Adrenal gland (tissue), 12 donors: ENCODE results near the gene MRPL55. TPM values are rescaled to one million over a fixed set of nuclear protein-coding genes. Genes with fewer than 3 reads are reported as not detected.

Experiments used
- DNase-seq, 7 donors: peaks; one replicate each; pipeline ENCODE4 v3.0.0-alpha.2; 2019 to 2020
- H3K27ac ChIP-seq, 5 donors: fragments of 200-600 bp; sonication (generic) in 4 of 5; 1 replicate in 3 of 5; 2 replicates in 2 of 5; pipeline versions ENCODE4 v1.5.1 to v1.8.0; 2016 to 2020; ENCODE audit warnings: mild to moderate bottlenecking in 1 of 5
- H3K27me3 ChIP-seq: fragments of 200-600 bp; 2 replicates; pipeline ENCODE4 v1.8.0; 2021
- H3K36me3 ChIP-seq, 2 donors: fragments of 200-600 bp; replicated peaks in 1 of 2; 1 replicate in 1 of 2; 2 replicates in 1 of 2; pipeline versions ENCODE4 v1.5.1 to v1.8.0; 2018 to 2022
- H3K4me1 ChIP-seq, 2 donors: fragments of 200-600 bp; replicated peaks in 1 of 2; 1 replicate in 1 of 2; 2 replicates in 1 of 2; pipeline versions ENCODE4 v1.5.1 to v1.8.0; 2018 to 2021
- H3K4me3 ChIP-seq, 4 donors: fragments of 200-600 bp; sonication (generic) in 3 of 4; one replicate each; pipeline ENCODE4 v1.5.1; 2016 to 2018
- H3K9me3 ChIP-seq, 3 donors: fragments of 200-600 bp; sonication (generic) in 1 of 3; replicated peaks in 1 of 3; 1 replicate in 2 of 3; 2 replicates in 1 of 3; pipeline versions ENCODE4 v1.5.1 to v1.8.0; 2016 to 2021
- CTCF ChIP-seq, 6 experiments: fragments of 450-650 bp in 4 of 6; fragments of 200-600 bp in 2 of 6; sonication (generic) in 1 of 6; IDR thresholded peaks; 1 replicate in 5 of 6; 2 replicates in 1 of 6; pipeline versions ENCODE4 v1.5.1 to v1.8.0; 2016 to 2021; ENCODE audit warnings: antibody characterized with exemption in 6 of 6, mild to moderate bottlenecking in 2 of 6, moderate library complexity in 1 of 6
- POLR2A ChIP-seq, 2 donors: fragments of 450-650 bp; IDR thresholded peaks; one replicate each; pipeline ENCODE4 v1.6.1; 2017; ENCODE audit warnings: antibody characterized with exemption in 2 of 2, mild to moderate bottlenecking in 2 of 2, moderate library complexity in 1 of 2
- WGBS, 4 donors: extraction: QIAGEN DNeasy Blood & Tissue Kit in 2 of 4; methylation state at CpG; one replicate each; pipeline versions ENCODE4 v1.1.5 to v1.1.7; 2013 to 2017; 5-methylcytosine and 5-hydroxymethylcytosine counted together
- intact Hi-C, 2 donors: fragments of 100-400 bp; cut with DNase I; formaldehyde crosslinking; loops; one replicate each; pipeline versions ENCODE4 v1.14.1 to v1.15.0; 2022 to 2023
- polyA plus RNA-seq, 3 donors: library from polyadenylated mRNA; stranded (reverse); fragments of 200-250 nt in 2 of 3; fragments of 350-450 nt in 1 of 3; fragmentation: Illumina TruSeq in 1 of 3; extraction: RNeasy Lipid Tissue Mini Kit (QIAGEN cat#74804) in 1 of 3; gene quantifications; one replicate each; pipeline ENCODE4 v1.2.3, GENCODE V29; 2013 to 2014
- total RNA-seq, 9 donors: library from RNA; depleted of rRNA in 4 of 9; stranded (reverse); fragments of >200 nt in 4 of 9; fragments of 120-200 nt in 1 of 9; fragmentation: NEBNext Ultra II Directional in 1 of 9; extraction: Animal tissue kit (Norgen Biotek cat#: 25700) in 1 of 9; gene quantifications; one replicate each; pipeline versions ENCODE4 v1.1.0 to v1.2.4, GENCODE V29; 2013 to 2023
- donor health status: healthy with polysubstance abuse.
- donor health status: Bipolar disorder and iron deficiency.
- donor health status: DM: yes; HTN: yes; CAD: no.
- donor health status: DM: no; HTN: no; CAD: no.
- donor health status: DM: no; HTN: no; CAD: no.
- donor health status: DM: yes; HTN: yes; CAD: no.

MRPL55 gene
- total and polyA plus RNA-seq, 12 donors = 25.1 to 309 (median 70.8) TPM

GRCh38 chr1:228077565-228078330 lies 31.4 kb downstream of the MRPL55 start:
- intact Hi-C loops = no loop called here
- no peak for TF ChIP-seq CTCF (IDR thresholded peaks at IDR 0.05)
- TF ChIP-seq POLR2A (IDR thresholded peaks at IDR 0.05) = no peak
- peaks cover 6 to 9% of the 10 kb centered on the region in 2 donors for H3K4me1 ChIP-seq
- H3K9me3 ChIP-seq = no peaks in the 10 kb centered on the region
- no peaks in the 10 kb centered on the region for H3K27me3 ChIP-seq
- no peak overlapping the region for H3K4me3 ChIP-seq
- DNase-seq = peak in 4 of 7 donors; percentile 8 to 48 (median 12)
- 64 to 75% (median 70%) methylated on average over 8 to 10 of the region's 10 CpGs for WGBS, 4 donors
- no peak overlapping the region for H3K27ac ChIP-seq
- no peaks in the 10 kb centered on the region for H3K36me3 ChIP-seq

- DNase-seq = peak in 5 of 7 donors; percentile 5 to 48 (median 12)
- Histone ChIP-seq H3K27ac (no peak overlapping the region), H3K9me3 (no peaks in the 10 kb centered on the region), H3K4me1 (peaks cover 6 to 9% of the 10 kb centered on the region in 2 donors), H3K27me3 (no peaks in the 10 kb centered on the region), H3K4me3 (no peak overlapping the region), H3K36me3 (no peaks in the 10 kb centered on the region)
- intact Hi-C loops = no loop called here
- no peak for TF ChIP-seq CTCF (IDR thresholded peaks at IDR 0.05)
- TF ChIP-seq POLR2A (IDR thresholded peaks at IDR 0.05) = no peak
- 67 to 78% (median 70%) methylated on average over 4 to 9 of the region's 9 CpGs for WGBS, 4 donors
These were observed 32.2 kb downstream of the MRPL55 start for GRCh38 chr1:228076796-228077430.

- H3K36me3 ChIP-seq = no peaks in the 10 kb centered on the region
- peak in 4 of 7 donors; percentile 10 to 42 (median 14) for DNase-seq
- intact Hi-C loops = no loop called here
- H3K9me3 ChIP-seq = no peaks in the 10 kb centered on the region
- H3K27ac ChIP-seq = no peak overlapping the region
- 83 to 91% (median 86%) methylated on average over 8 to 9 of the region's 9 CpGs for WGBS, 4 donors
- H3K4me1 ChIP-seq = no peaks in the 10 kb centered on the region
- H3K4me3 ChIP-seq = no peak overlapping the region
- TF ChIP-seq CTCF (IDR thresholded peaks at IDR 0.05) = no peak
- no peak for TF ChIP-seq POLR2A (IDR thresholded peaks at IDR 0.05)
- no peaks in the 10 kb centered on the region for H3K27me3 ChIP-seq
These were observed 33.3 kb downstream of the MRPL55 start for GRCh38 chr1:228075801-228076271.

- intact Hi-C loops = no loop called here
- 37 to 49% (median 41%) methylated on average over 7 to 18 of the region's 18 CpGs for WGBS, 4 donors
- Histone ChIP-seq H3K27ac (no peak overlapping the region), H3K9me3 (no peaks in the 10 kb centered on the region), H3K27me3 (no peaks in the 10 kb centered on the region), H3K36me3 (no peaks in the 10 kb centered on the region), H3K4me3 (no peak overlapping the region), H3K4me1 (no peaks in the 10 kb centered on the region)
- DNase-seq = peak in 4 of 7 donors; percentile 22 to 41 (median 29)
- TF ChIP-seq CTCF (IDR thresholded peaks at IDR 0.05) (no peak), POLR2A (IDR thresholded peaks at IDR 0.05) (no peak)
These were observed 34.0 kb downstream of the MRPL55 start for GRCh38 chr1:228074954-228075730.
